WI38 (cell line): Measurements from ENCODE around the gene SCN4B.

Experiments
- H3K4me3 ChIP-seq: 2 replicates; pipeline ENCODE4 v1.5.1; 2011; ENCODE audit warnings: low read depth, mild to moderate bottlenecking, control low read depth, low read length
- TF ChIP-seq, protein P1 (sequence below): IDR thresholded peaks from 2 replicates; pipeline ENCODE4 v1.5.1; 2012; ENCODE audit warnings: low read depth, mild to moderate bottlenecking, control low read depth, low read length

The SCN4B gene

GRCh38 chr11:118114266-118114665 lies 38.4 kb downstream of the SCN4B start:
- H3K4me3 ChIP-seq, result no peak overlapping the region
- TF ChIP-seq, protein P1, sequence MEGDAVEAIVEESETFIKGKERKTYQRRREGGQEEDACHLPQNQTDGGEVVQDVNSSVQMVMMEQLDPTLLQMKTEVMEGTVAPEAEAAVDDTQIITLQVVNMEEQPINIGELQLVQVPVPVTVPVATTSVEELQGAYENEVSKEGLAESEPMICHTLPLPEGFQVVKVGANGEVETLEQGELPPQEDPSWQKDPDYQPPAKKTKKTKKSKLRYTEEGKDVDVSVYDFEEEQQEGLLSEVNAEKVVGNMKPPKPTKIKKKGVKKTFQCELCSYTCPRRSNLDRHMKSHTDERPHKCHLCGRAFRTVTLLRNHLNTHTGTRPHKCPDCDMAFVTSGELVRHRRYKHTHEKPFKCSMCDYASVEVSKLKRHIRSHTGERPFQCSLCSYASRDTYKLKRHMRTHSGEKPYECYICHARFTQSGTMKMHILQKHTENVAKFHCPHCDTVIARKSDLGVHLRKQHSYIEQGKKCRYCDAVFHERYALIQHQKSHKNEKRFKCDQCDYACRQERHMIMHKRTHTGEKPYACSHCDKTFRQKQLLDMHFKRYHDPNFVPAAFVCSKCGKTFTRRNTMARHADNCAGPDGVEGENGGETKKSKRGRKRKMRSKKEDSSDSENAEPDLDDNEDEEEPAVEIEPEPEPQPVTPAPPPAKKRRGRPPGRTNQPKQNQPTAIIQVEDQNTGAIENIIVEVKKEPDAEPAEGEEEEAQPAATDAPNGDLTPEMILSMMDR, result no peak

- no peak overlapping the region for H3K4me3 ChIP-seq
- TF ChIP-seq, protein P1, result no peak
These were observed 39.8 kb downstream of the SCN4B start for GRCh38 chr11:118112711-118113430.

DNA sequence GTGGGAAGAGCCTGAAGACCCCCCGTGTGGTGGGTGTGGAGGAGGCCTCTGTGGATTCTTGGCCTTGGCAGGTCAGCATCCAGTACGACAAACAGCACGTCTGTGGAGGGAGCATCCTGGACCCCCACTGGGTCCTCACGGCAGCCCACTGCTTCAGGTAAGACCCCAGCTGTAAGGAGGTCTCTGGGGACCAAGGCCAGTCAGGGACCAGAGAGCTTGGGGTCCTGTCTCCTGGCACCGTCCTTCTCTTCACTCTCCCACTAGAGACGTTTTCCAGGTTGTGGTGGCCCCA lies 40.9 kb downstream of the SCN4B start:
- no peak overlapping the region for H3K4me3 ChIP-seq
- TF ChIP-seq, protein P1, result no peak

DNA sequence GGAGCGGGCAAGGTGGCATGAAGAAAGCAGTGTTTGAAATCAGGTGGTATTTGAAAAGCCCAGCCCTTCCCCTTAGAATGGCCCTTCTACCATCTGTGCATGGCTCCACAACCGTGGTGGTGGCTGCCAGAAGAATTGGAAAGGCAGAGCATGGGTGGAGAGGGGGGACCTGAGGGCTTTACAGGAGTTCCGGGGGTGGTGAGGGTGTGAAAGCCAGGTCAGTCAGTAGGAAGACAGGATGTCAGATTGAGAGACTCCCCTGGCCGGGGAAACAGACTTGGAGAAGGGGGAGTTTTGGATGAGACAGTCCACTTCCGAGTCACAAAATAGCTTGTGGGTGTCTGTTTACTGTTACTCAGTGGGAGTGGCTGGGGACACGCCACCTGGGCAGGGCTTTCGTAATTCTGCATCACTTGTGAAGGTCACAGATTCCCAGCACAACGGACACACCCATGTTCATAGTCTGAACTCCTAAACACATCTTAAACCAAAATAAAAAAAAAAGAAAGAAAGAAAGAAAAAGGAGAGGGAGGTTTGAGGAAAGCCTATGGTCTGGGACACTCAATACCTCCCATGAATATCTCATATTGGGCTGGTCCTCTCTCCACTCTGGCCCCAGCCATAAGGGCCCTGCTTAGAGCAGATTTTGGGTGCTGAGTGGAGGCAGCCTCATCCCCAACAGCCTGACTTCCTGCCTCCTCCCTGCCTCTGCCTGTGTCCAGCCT lies 41.4 kb downstream of the SCN4B start:
- TF ChIP-seq, protein P1, result no peak
- no peak overlapping the region for H3K4me3 ChIP-seq

GRCh38 chr11:118109231-118109630 lies 43.4 kb downstream of the SCN4B start:
- TF ChIP-seq, protein P1, result no peak
- H3K4me3 ChIP-seq, result no peak overlapping the region

DNA sequence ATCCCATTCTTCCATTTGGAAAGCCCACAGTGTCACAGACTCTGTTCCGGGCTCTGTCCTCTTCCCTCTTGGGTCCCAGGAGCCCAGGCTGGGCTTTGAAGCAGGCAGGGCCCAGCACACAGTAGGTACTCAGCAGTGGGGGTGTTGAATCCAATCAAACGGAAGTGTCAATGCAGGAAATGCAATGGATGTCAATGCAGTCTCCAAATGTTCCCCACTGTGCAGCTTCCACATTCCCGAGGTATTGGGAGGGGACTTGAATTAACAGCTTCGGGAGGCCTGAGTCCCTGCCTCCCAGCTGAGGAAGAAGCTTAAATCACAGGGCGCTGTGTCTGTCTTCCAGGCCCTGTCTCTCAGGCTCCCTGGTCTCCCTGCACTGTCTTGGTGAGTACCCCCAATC lies 44.1 kb downstream of the SCN4B start:
- no peak overlapping the region for H3K4me3 ChIP-seq
- TF ChIP-seq, protein P1, result no peak

DNA sequence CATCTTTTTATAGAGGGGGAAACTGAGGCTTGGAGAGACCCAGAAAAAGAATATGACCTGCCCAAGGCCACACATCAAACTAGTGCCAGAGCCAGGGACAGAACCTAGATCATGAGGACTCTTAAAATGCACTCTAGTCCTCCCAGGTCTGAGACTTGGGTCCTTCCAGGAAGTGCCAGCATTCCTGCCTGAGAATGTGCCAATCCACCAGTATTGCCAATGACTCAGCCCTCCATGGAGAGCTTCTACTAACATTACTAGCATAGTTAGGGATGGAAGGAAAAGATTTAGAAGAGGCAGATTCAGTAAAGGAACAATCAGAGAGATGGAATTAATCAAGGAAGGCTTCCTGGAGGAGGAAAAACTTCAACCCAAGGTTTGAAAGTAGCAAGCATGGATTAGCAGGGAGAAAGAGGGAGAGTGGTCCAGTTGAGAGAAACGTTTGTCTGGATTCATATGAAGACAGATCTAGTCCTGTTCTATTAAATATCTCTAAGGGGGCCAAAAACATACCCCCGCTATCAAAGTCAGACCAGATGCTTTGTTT lies 45.8 kb downstream of the SCN4B start:
- H3K4me3 ChIP-seq, result no peak overlapping the region
- TF ChIP-seq, protein P1, result no peak
